ENCODE measurements around the gene INSIG2.

GRCh38 chr2:118153433-118153832 lies 65.2 kb downstream of the INSIG2 start:
- TF ChIP-seq EZH2 (IDR thresholded peaks at IDR 0.05; ENCODE audit: low read depth, unreplicated experiment) (no peak), CTCF (conservative IDR thresholded peaks at IDR 0.05; ENCODE audit: low read depth in 2 of 2) (no peak), POLR2AphosphoS5 (IDR thresholded peaks at IDR 0.05; ENCODE audit: low read depth) (no peak), JUNB (IDR thresholded peaks at IDR 0.05; ENCODE audit: unreplicated experiment) (no peak), REST (IDR thresholded peaks at IDR 0.05; ENCODE audit: unreplicated experiment) (no peak)

All from GM23338 (cell line).